SK-N-MC (cell line): ENCODE measurements around the gene ADI1.

Experiments used
- EZH2 ChIP-seq: fragments of 200-600 bp; sonication (generic); IDR thresholded peaks from one replicate; pipeline ENCODE4 v1.6.1; 2017; ENCODE audit warnings: antibody characterized with exemption
- FOXP2 ChIP-seq: optimal IDR thresholded peaks from 2 replicates; pipeline ENCODE3; 2011; ENCODE audit warnings: mild to moderate bottlenecking, moderate library complexity; ENCODE audit not compliant: insufficient read depth; ENCODE audit errors: extremely low read length, control extremely low read depth
- POLR2AphosphoS5 ChIP-seq: IDR thresholded peaks from 2 replicates; pipeline ENCODE4 v1.6.1; 2012; ENCODE audit warnings: mild to moderate bottlenecking, low read depth, low read length, borderline replicate concordance

DNA sequence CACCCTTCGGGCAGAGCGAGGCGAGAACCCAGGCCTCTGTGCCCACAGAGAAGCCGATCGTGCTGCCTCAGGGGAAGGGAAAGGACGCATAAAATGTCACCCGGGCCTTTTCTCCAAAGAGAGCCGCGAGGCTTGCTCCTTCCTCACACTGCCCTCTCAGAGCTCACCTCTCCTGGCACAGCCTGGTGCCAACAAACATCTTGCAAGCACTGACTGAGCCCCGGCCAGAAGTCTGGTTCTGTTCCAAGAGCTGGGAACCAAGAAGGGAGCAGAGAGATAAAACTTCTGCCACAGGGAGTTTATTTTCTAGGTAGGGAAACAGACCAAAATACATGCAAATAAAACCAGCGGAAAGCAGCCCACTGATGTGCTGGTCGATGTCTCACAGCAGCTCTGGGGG lies 13.6 kb upstream of the ADI1 start:
- TF ChIP-seq EZH2 (no peak), POLR2AphosphoS5 (no peak), FOXP2 (no peak)
